Breast epithelium (tissue), 4 donors: ENCODE data around the gene MAP3K15. TPM values are rescaled to one million over a fixed set of nuclear protein-coding genes. Genes with fewer than 3 reads are reported as not detected.
"Not testable (repeated sequence)": the region's sequence is repeated elsewhere in the genome, so short reads cannot be mapped to it uniquely, and the experiment has no call there.

Experiments used
- DNase-seq, 2 donors: peaks; one replicate each; pipeline ENCODE4 v3.0.0-alpha.2; 2019; ENCODE audit warnings: low spot score in 2 of 2
- H3K27ac ChIP-seq, 2 donors: fragments of 200-600 bp; sonication (generic) in 1 of 2; one replicate each; pipeline ENCODE4 v1.5.1; 2016 to 2019; ENCODE audit warnings: mild to moderate bottlenecking in 1 of 2
- H3K27me3 ChIP-seq, 2 donors: fragments of 200-600 bp; sonication (generic) in 1 of 2; one replicate each; pipeline versions ENCODE4 v1.5.1 to v1.6.0; 2017 to 2019; ENCODE audit warnings: control low read depth in 1 of 2, mild to moderate bottlenecking in 1 of 2
- H3K36me3 ChIP-seq: fragments of 200-600 bp; one replicate; pipeline ENCODE4 v1.5.1; 2019
- H3K4me1 ChIP-seq, 2 donors: fragments of 200-600 bp; sonication (generic); one replicate each; pipeline ENCODE4 v1.5.1; 2016 to 2019; ENCODE audit warnings: control low read depth in 1 of 2
- H3K4me3 ChIP-seq, 3 donors: fragments of 200-600 bp; sonication (generic); 1 replicate in 2 of 3; 2 replicates in 1 of 3; pipeline ENCODE4 v1.5.1; 2016 to 2019; ENCODE audit warnings: mild to moderate bottlenecking in 3 of 3, moderate library complexity in 2 of 3
- H3K9me3 ChIP-seq, 2 donors: fragments of 200-600 bp; sonication (generic) in 1 of 2; one replicate each; pipeline ENCODE4 v1.5.1; 2016 to 2019; ENCODE audit warnings: control low read depth in 1 of 2
- CTCF ChIP-seq, 3 donors: fragments of 450-650 bp; IDR thresholded peaks; one replicate each; pipeline ENCODE4 v1.5.1; 2016 to 2017; ENCODE audit warnings: antibody characterized with exemption in 3 of 3, mild to moderate bottlenecking in 3 of 3, moderate library complexity in 3 of 3
- POLR2A ChIP-seq: fragments of 450-650 bp; IDR thresholded peaks from one replicate; pipeline ENCODE4 v1.6.1; 2016; ENCODE audit warnings: antibody characterized with exemption, mild to moderate bottlenecking, moderate library complexity
- POLR2AphosphoS5 ChIP-seq, 3 donors: sonication (generic); formaldehyde crosslinking; IDR thresholded peaks; one replicate each; pipeline ENCODE4 v1.6.1; 2017; ENCODE audit warnings: antibody characterized with exemption in 3 of 3
- intact Hi-C: fragments of 100-400 bp; cut with DNase I; formaldehyde crosslinking; loops from one replicate; pipeline ENCODE4 v1.15.1; 2023; ENCODE audit warnings: low total_unique reads
- total RNA-seq, 3 donors: library from RNA; depleted of rRNA; stranded (reverse); fragments of >200 nt; gene quantifications; one replicate each; pipeline ENCODE4 v1.1.0, GENCODE V29; 2016

MAP3K15 gene
- total RNA-seq, 3 donors from 2014 or later, result not detected

- TF ChIP-seq POLR2A (no peak), CTCF (IDR thresholded peaks at IDR 0.05) (no peak), POLR2AphosphoS5 (IDR thresholded peaks at IDR 0.05) (no peak)
- Histone ChIP-seq H3K27me3 (peaks cover 0 to 6% of the 10 kb centered on the region in 2 donors), H3K36me3 (no peaks in the 10 kb centered on the region), H3K4me3 (no peak overlapping the region), H3K4me1 (no peaks in the 10 kb centered on the region), H3K27ac (no peak overlapping the region), H3K9me3 (no peaks in the 10 kb centered on the region)
- intact Hi-C loops, result no loop called here
- no peak for DNase-seq
Observed at GRCh38 chrX:19487520-19488200, 27.6 kb downstream of the MAP3K15 start.

- no peaks in the 10 kb centered on the region for H3K9me3 ChIP-seq
- no peak overlapping the region for H3K27ac ChIP-seq
- intact Hi-C loops, result no loop called here
- no peak overlapping the region for H3K4me3 ChIP-seq
- H3K27me3 ChIP-seq, result peaks cover 0 to 7% of the 10 kb centered on the region in 2 donors
- no peaks in the 10 kb centered on the region for H3K36me3 ChIP-seq
- TF ChIP-seq POLR2AphosphoS5 (IDR thresholded peaks at IDR 0.05) (no peak), POLR2A (no peak)
- no peaks in the 10 kb centered on the region for H3K4me1 ChIP-seq
- no peak for DNase-seq
Observed at GRCh38 chrX:19479458-19479857, 35.9 kb downstream of the MAP3K15 start.

- DNase-seq, H3K9me3 ChIP-seq, H3K4me3 ChIP-seq, H3K36me3 ChIP-seq, H3K27ac ChIP-seq, intact Hi-C loops, H3K4me1 ChIP-seq: not testable (repeated sequence)
- H3K27me3 ChIP-seq, result peaks cover 0 to 19% of the 10 kb centered on the region in 2 donors
Observed at GRCh38 chrX:19468383-19468782, 46.9 kb downstream of the MAP3K15 start.

- TF ChIP-seq POLR2AphosphoS5 (IDR thresholded peaks at IDR 0.05) (no peak), POLR2A (no peak), CTCF (IDR thresholded peaks at IDR 0.05) (no peak)
- DNase-seq, result no peak
- Histone ChIP-seq H3K4me1 (no peaks in the 10 kb centered on the region), H3K4me3 (no peak overlapping the region), H3K27ac (no peak overlapping the region), H3K9me3 (no peaks in the 10 kb centered on the region), H3K36me3 (no peaks in the 10 kb centered on the region), H3K27me3 (peaks cover 0 to 25% of the 10 kb centered on the region in 2 donors)
- intact Hi-C loops, result no loop called here
Observed at GRCh38 chrX:19462879-19463278, 52.4 kb downstream of the MAP3K15 start.

- Histone ChIP-seq H3K27ac (no peak overlapping the region), H3K36me3 (no peaks in the 10 kb centered on the region), H3K9me3 (no peaks in the 10 kb centered on the region), H3K4me3 (no peak overlapping the region), H3K4me1 (no peaks in the 10 kb centered on the region), H3K27me3 (peaks cover 0 to 27% of the 10 kb centered on the region in 2 donors)
- intact Hi-C loops, result no loop called here
- no peak for DNase-seq
- TF ChIP-seq POLR2A (no peak), CTCF (IDR thresholded peaks at IDR 0.05) (no peak), POLR2AphosphoS5 (IDR thresholded peaks at IDR 0.05) (no peak)
Observed at GRCh38 chrX:19462231-19462630, 53.1 kb downstream of the MAP3K15 start.

- Histone ChIP-seq H3K27me3 (peaks cover 0 to 18% of the 10 kb centered on the region in 2 donors), H3K27ac (no peak overlapping the region), H3K4me1 (no peaks in the 10 kb centered on the region), H3K9me3 (no peaks in the 10 kb centered on the region), H3K36me3 (no peaks in the 10 kb centered on the region), H3K4me3 (no peak overlapping the region)
- intact Hi-C loops, result no loop called here
- TF ChIP-seq CTCF (IDR thresholded peaks at IDR 0.05) (no peak), POLR2A (no peak), POLR2AphosphoS5 (IDR thresholded peaks at IDR 0.05) (no peak)
- no peak for DNase-seq
Observed at GRCh38 chrX:19457662-19458061, 57.6 kb downstream of the MAP3K15 start.
